Uterus (tissue), 4 donors: Measurements from ENCODE around the gene VPS36. TPM values are rescaled to one million over a fixed set of nuclear protein-coding genes. Genes with fewer than 3 reads are reported as not detected.

Source experiments
- DNase-seq, 2 donors: peaks; one replicate each; pipeline ENCODE4 v3.0.0-alpha.2; 2019 to 2020
- H3K27ac ChIP-seq, 2 donors: fragments of 200-600 bp; sonication (generic); 1 replicate in 1 of 2; 2 replicates in 1 of 2; pipeline ENCODE4 v1.5.1; 2016 to 2018
- H3K27me3 ChIP-seq, 2 donors: fragments of 200-600 bp; sonication (generic); one replicate each; pipeline ENCODE4 v1.5.1; 2018 to 2019; ENCODE audit warnings: control low read depth in 1 of 2
- H3K36me3 ChIP-seq, 2 donors: fragments of 200-600 bp; sonication (generic); one replicate each; pipeline ENCODE4 v1.5.1; 2019; ENCODE audit warnings: control low read depth in 1 of 2
- H3K4me1 ChIP-seq, 2 donors: fragments of 200-600 bp; sonication (generic); one replicate each; pipeline ENCODE4 v1.5.1; 2018 to 2019; ENCODE audit warnings: control low read depth in 1 of 2
- H3K4me3 ChIP-seq, 2 donors: fragments of 200-600 bp; sonication (generic); 1 replicate in 1 of 2; 2 replicates in 1 of 2; pipeline ENCODE4 v1.5.1; 2018 to 2019; ENCODE audit warnings: mild to moderate bottlenecking in 1 of 2
- H3K9me3 ChIP-seq, 2 donors: fragments of 200-600 bp; sonication (generic); one replicate each; pipeline ENCODE4 v1.5.1; 2019; ENCODE audit warnings: control low read depth in 1 of 2
- POLR2A ChIP-seq, 2 donors: fragments of 450-650 bp; IDR thresholded peaks; one replicate each; pipeline ENCODE4 v1.6.1; 2016; ENCODE audit warnings: antibody characterized with exemption in 2 of 2, mild to moderate bottlenecking in 1 of 2, moderate library complexity in 1 of 2
- intact Hi-C: fragments of 100-400 bp; cut with DNase I; formaldehyde crosslinking; loops from one replicate; pipeline ENCODE4 v1.15.1; 2023; ENCODE audit warnings: low total_unique reads
- total RNA-seq, 4 donors: library from RNA; depleted of rRNA in 3 of 4; stranded (reverse); fragments of >200 nt in 3 of 4; gene quantifications; one replicate each; pipeline versions ENCODE4 v1.1.0 to v1.2.4, GENCODE V29; 2014 to 2023
- TF ChIP-seq, protein P1 (sequence below), 4 experiments: fragments of 200-600 bp in 2 of 4; fragments of 450-650 bp in 2 of 4; sonication (generic) in 2 of 4; IDR thresholded peaks; one replicate each; pipeline ENCODE4 v1.5.1; 2016 to 2019; ENCODE audit warnings: antibody characterized with exemption in 4 of 4, mild to moderate bottlenecking in 2 of 4, moderate library complexity in 1 of 4
- donor health status: DM: yes; HTN: yes; CAD: no.

The VPS36 gene
- total RNA-seq, 4 donors from 2014 or later, result 28.9 to 99.3 (median 77.6) TPM

DNA sequence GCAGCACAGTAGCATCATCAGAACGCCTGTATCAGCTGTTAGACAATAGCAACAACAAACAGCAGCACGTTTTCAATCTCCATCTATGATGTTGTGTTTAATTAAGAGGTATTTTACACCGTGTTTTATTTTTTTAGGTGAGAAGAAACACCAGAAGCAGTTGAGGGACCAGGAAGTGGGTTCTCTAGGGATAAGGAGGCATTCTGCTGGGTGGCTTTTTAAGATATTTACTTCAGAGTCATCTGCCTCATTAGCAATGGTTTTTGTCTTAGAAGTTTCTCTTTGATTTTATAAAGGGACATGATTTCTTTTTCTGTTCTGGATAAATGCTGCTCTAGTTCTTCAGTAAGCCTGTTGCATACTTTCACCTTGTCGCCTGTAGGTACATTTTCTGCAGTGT, 13.1 kb upstream of the VPS36 start:
- TF ChIP-seq POLR2A (IDR thresholded peaks at IDR 0.05), result no peak
- TF ChIP-seq, protein P1, sequence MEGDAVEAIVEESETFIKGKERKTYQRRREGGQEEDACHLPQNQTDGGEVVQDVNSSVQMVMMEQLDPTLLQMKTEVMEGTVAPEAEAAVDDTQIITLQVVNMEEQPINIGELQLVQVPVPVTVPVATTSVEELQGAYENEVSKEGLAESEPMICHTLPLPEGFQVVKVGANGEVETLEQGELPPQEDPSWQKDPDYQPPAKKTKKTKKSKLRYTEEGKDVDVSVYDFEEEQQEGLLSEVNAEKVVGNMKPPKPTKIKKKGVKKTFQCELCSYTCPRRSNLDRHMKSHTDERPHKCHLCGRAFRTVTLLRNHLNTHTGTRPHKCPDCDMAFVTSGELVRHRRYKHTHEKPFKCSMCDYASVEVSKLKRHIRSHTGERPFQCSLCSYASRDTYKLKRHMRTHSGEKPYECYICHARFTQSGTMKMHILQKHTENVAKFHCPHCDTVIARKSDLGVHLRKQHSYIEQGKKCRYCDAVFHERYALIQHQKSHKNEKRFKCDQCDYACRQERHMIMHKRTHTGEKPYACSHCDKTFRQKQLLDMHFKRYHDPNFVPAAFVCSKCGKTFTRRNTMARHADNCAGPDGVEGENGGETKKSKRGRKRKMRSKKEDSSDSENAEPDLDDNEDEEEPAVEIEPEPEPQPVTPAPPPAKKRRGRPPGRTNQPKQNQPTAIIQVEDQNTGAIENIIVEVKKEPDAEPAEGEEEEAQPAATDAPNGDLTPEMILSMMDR (IDR thresholded peaks at IDR 0.05), result no peak
- H3K9me3 ChIP-seq, result no peaks in the 10 kb centered on the region

DNA sequence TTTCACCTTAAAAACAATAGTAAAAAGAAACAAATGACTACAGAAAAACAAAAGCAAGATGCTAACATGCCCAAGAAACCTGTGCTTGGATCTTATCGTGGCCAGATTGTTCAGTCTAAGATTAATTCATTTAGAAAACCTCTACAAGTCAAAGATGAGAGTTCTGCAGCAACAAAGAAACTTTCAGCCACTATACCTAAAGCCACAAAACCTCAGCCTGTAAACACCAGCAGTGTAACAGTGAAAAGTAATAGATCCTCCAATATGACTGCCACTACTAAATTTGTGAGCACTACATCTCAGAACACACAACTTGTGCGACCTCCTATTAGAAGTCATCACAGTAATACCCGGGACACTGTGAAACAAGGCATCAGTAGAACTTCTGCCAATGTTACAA, 10.8 kb upstream of the VPS36 start:
- H3K4me3 ChIP-seq, result no peak overlapping the region
- no peak overlapping the region for H3K27ac ChIP-seq
- no peaks in the 10 kb centered on the region for H3K36me3 ChIP-seq
- no peaks in the 10 kb centered on the region for H3K9me3 ChIP-seq
- TF ChIP-seq POLR2A (IDR thresholded peaks at IDR 0.05), result no peak
- TF ChIP-seq, protein P1 (IDR thresholded peaks at IDR 0.05), result no peak
- H3K4me1 ChIP-seq, result no peaks in the 10 kb centered on the region
- H3K27me3 ChIP-seq, result no peaks in the 10 kb centered on the region
- intact Hi-C loops, result no loop called here
- no peak for DNase-seq

More for the DNA sequence above, 13.1 kb upstream of the VPS36 start:
- Histone ChIP-seq H3K27ac (no peak overlapping the region), H3K36me3 (no peaks in the 10 kb centered on the region), H3K4me3 (no peak overlapping the region), H3K4me1 (no peaks in the 10 kb centered on the region), H3K27me3 (no peaks in the 10 kb centered on the region)
- intact Hi-C loops, result no loop called here
- no peak for DNase-seq

DNA sequence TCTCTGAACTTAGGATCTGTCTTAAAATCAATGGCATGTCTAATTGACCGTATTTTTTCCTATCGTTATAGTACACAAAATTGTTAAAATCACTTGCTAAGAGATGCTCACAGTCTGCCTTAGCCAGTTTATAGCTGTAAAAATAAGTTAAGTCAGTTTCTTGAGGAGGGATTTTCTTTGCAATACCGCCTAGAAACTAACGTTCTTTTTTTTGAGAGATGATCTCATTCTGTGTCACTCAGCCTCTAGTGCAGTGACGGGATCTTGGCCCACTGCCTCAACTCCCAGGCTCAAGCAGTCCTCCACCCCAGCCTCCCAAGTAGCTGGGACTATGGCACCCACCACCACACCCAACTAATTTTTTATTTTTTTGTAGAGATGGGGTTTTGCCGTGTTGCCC, 9.2 kb upstream of the VPS36 start:
- H3K27me3 ChIP-seq, result no peaks in the 10 kb centered on the region
- H3K4me1 ChIP-seq, result no peaks in the 10 kb centered on the region
- H3K27ac ChIP-seq, result no peak overlapping the region
- no peaks in the 10 kb centered on the region for H3K9me3 ChIP-seq
- TF ChIP-seq, protein P1 (IDR thresholded peaks at IDR 0.05), result no peak
- TF ChIP-seq POLR2A (IDR thresholded peaks at IDR 0.05), result no peak
- intact Hi-C loops, result no loop called here
- no peak for DNase-seq
- H3K36me3 ChIP-seq, result no peaks in the 10 kb centered on the region
- H3K4me3 ChIP-seq, result no peak overlapping the region

DNA sequence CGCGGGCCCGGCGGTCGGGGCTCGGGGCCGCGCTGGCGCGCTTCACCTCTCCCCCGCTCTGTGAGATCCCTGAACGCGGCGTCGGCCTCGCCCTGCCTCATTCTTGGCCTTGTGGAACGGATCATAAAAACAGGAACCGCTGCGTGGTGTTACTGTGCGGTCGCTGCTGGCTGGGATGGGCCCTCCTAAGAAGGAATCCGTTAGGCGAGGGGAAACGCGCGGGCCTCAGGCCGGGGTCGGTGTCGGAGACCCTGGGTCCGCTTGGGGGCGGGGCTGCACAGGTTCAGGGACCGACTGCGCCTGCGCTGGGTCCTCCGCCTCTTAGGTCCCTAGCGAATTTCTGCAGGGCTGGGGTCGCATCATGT, 5.2 kb upstream of the VPS36 start:
- no peaks in the 10 kb centered on the region for H3K4me1 ChIP-seq
- intact Hi-C loops, result no loop called here
- peak overlapping the region; percentile 75 to 76 for H3K4me3 ChIP-seq
- DNase-seq, result peak; percentile 50 to 63
- H3K27ac ChIP-seq, result peak overlapping the region; percentile 84 to 93
- no peaks in the 10 kb centered on the region for H3K9me3 ChIP-seq
- H3K27me3 ChIP-seq, result no peaks in the 10 kb centered on the region
- no peaks in the 10 kb centered on the region for H3K36me3 ChIP-seq
- TF ChIP-seq, protein P1 (IDR thresholded peaks at IDR 0.05), result no peak
- no peak for TF ChIP-seq POLR2A (IDR thresholded peaks at IDR 0.05)

DNA sequence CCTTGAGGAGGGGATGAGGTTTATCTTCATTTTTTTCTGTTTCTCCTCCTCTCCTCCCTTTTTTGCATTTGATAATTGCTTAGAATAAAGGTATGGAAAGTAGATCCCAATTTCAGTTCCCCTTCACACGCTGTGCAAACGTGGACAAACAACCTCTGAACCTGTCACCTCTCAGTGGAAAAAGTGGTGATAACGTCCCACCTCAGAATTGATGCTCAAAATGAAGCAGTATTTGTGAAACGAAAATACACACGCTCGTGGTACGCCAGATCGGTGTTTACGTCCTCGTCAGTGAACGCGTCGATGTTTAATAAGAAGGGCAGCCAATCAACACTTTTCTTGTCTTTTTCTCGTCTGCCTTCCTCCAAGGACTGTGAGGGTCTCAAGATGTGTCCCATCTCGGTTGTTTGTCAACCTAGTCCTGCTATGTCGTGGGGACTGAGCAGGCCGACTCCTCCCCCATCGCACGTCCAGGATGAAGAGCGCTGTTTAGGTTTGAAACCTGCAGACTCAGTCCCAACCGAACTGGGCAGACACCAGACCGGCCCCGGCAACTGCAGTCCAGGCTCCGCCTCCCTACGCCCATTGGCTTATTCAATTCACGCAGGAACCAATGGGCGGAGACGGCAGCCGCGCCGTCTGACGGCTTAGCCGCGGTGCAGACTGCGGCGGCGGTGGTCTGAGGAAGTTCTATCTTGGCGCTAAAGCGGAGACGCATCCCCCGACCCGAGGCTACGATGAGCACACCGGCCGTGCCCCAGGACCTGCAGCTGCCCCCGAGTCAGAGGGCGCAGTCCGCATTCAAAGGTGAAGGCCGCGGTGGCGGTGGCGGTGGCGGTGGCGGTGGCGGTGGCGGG, 4.6 kb upstream of the VPS36 start, which contains the start of gene CKAP2:
Gene CKAP2 (plus strand): TSS at position 659 of the 857 bp plus-strand sequence. CDS start 79 bp downstream, at position 738.
- Histone ChIP-seq H3K27ac (peak within 1 kb of the TSS; percentile 84 to 93), H3K4me1 (no peaks in the 10 kb centered on the region), H3K27me3 (no peaks in the 10 kb centered on the region), H3K36me3 (no peaks in the 10 kb centered on the region), H3K4me3 (peak within 1 kb of the TSS; percentile 75 to 76), H3K9me3 (no peaks in the 10 kb centered on the region)
- TF ChIP-seq POLR2A (IDR thresholded peaks at IDR 0.05), result peak; percentile 75 to 90
- TF ChIP-seq, protein P1 (IDR thresholded peaks at IDR 0.05), result no peak
- intact Hi-C loops, result no loop called here
- peak; percentile 90 to 93 for DNase-seq
